D341Med (cell line): ENCODE results near the gene TMEM179.
"Not testable (repeated sequence)": the region's sequence is repeated elsewhere in the genome, so short reads cannot be mapped to it uniquely, and the experiment has no call there.

Experiments
- DNase-seq: peaks from one replicate; pipeline ENCODE4 v3.0.0; 2012; ENCODE audit warnings: low spot score

TMEM179 gene

GRCh38 chr14:104586832-104587620 lies 17.5 kb downstream of the TMEM179 start:
- no peak for DNase-seq

GRCh38 chr14:104585966-104586697 lies 18.4 kb downstream of the TMEM179 start:
- DNase-seq = no peak

GRCh38 chr14:104584557-104584956 lies 20.0 kb downstream of the TMEM179 start:
- DNase-seq = no peak

- DNase-seq = no peak
Observed at GRCh38 chr14:104583424-104584306, 20.9 kb downstream of the TMEM179 start.

- DNase-seq = no peak
Observed at GRCh38 chr14:104582662-104583061, 21.9 kb downstream of the TMEM179 start.

- no peak for DNase-seq
Observed at GRCh38 chr14:104582005-104582404, 22.6 kb downstream of the TMEM179 start.

- no peak for DNase-seq
Observed at GRCh38 chr14:104581521-104581920, 23.1 kb downstream of the TMEM179 start.

- no peak for DNase-seq
Observed at GRCh38 chr14:104580961-104581360, 23.6 kb downstream of the TMEM179 start.

GRCh38 chr14:104579939-104580338 lies 24.6 kb downstream of the TMEM179 start:
- not testable (repeated sequence) for DNase-seq

GRCh38 chr14:104579507-104579906 lies 25.1 kb downstream of the TMEM179 start, which contains the start of gene C14orf180:
Gene C14orf180, plus strand, starts transcription at chr14:104579764. Its CDS starts 6,667 bp downstream, at chr14:104586431.
- no peak for DNase-seq

- DNase-seq = no peak
Observed at GRCh38 chr14:104578321-104578720, 26.3 kb downstream of the TMEM179 start.

- no peak for DNase-seq
Observed at GRCh38 chr14:104577847-104578301, 26.7 kb downstream of the TMEM179 start.

GRCh38 chr14:104577426-104577825 lies 27.1 kb downstream of the TMEM179 start:
- no peak for DNase-seq

- DNase-seq = no peak
Observed at GRCh38 chr14:104576970-104577332, 27.6 kb downstream of the TMEM179 start.

GRCh38 chr14:104576232-104576969 lies 28.2 kb downstream of the TMEM179 start:
- DNase-seq = no peak

- DNase-seq = no peak
Observed at GRCh38 chr14:104574978-104575583, 29.5 kb downstream of the TMEM179 start.

GRCh38 chr14:104574536-104574935 lies 30.0 kb downstream of the TMEM179 start:
- DNase-seq = no peak

- no peak for DNase-seq
Observed at GRCh38 chr14:104573930-104574329, 30.6 kb downstream of the TMEM179 start.

GRCh38 chr14:104572668-104573067 lies 31.9 kb downstream of the TMEM179 start:
- no peak for DNase-seq

GRCh38 chr14:104572024-104572626 lies 32.4 kb downstream of the TMEM179 start:
- no peak for DNase-seq

GRCh38 chr14:104571246-104571645 lies 33.3 kb downstream of the TMEM179 start:
- DNase-seq = no peak
